NCI-H2227 treated with DMSO at 0.1 percent for 48 hours (cell line): ENCODE data around the gene TMEM191C.
"Not testable (repeated sequence)": the region's sequence is repeated elsewhere in the genome, so short reads cannot be mapped to it uniquely, and the experiment has no call there.

Source experiments
- DNase-seq: peaks from one replicate; lab custom pipeline; 2025; lab: John Stamatoyannopoulos, UW

TMEM191C gene

DNA sequence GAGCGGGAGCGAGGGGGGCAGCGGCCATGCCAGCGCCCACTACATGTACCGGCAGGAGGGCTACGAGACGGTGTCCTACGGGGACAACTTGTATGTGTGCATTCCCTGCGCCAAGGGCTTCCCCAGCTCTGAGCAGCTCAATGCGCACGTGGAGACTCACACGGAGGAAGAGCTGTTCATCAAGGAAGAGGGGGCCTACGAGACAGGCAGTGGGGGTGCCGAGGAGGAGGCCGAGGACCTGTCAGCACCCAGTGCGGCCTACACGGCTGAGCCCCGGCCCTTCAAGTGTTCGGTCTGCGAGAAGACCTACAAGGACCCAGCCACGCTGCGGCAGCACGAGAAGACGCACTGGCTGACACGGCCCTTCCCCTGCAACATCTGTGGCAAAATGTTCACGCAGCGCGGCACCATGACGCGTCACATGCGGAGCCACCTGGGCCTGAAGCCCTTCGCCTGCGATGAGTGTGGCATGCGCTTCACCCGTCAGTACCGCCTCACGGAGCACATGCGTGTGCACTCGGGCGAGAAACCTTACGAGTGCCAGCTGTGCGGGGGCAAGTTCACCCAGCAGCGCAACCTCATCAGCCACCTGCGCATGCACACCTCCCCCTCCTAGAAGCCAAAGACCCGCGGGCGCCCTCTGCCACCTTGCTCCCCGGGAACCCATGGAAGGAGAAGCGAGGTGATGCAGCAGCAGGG, 20.9 kb upstream of the TMEM191C start:
- DNase-seq: no peak

GRCh38 chr22:21446827-21447690, 20.1 kb upstream of the TMEM191C start:
- no peak for DNase-seq

GRCh38 chr22:21447694-21448402, 19.3 kb upstream of the TMEM191C start:
- DNase-seq: no peak

GRCh38 chr22:21448627-21449416, 18.4 kb upstream of the TMEM191C start:
- no peak for DNase-seq

DNA sequence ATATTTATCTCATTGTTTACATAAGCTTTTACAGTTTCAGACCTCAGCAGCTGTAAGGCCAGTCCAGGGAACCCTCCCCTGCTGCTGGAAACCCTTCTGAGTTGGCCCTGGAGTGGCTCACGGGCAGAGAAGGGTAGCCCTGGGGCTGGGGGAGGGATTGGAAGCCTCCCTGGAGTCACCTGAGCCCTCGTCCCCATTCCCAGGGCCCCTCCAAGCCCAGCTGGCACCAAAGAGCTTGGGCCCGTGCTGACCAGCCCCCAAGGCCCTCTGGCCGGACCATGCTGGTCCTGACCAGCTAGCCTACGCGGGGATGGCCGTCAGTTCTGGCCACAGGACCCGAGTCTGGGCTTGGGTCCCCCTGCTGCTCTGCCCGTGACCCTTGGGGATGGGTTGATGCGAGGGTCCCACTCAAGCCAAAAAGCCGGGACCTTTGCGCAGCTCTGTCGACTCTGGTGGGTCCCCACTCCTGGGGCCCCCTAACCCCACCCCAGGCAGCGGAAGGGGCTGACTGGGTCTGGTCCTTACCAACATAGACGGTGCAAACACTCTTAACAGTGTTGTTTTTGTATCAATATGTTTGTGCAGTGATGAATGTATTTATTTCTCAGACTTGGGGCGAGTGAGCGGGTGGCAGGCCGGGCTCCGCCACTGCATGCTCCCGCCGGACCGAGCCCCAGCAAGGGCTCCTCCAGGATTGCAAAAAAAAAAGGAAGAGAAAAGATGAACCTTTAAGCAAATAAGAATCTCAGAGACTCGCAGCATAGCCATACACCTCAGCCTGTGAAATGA, 17.5 kb upstream of the TMEM191C start:
- DNase-seq: no peak

DNA sequence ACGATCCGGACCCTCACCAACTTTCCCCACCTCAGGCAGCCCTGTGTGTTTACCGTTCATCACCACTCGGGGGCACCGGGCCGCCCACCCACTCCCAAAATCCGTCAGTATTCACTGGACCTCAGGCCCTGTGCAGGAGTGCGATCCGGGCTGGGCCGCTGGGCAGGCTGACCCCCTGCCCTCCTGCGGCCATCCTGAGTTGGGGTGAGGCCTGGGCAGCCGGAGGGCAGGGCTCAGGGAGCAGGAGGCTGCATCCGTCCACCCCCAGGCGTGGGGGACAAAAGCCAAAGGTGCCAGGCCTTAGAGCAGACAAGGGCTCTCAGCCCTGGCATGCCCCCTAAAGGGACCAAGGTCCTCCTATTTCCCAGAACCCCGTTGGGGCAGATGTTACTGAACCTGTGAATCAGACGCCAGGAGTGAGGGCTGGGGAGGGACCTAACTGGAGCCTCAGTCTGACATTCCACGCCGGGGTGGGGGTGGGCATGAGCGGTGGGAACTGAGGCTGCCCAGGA, 16.8 kb upstream of the TMEM191C start:
- DNase-seq: no peak

GRCh38 chr22:21450858-21451353, 16.3 kb upstream of the TMEM191C start:
- no peak for DNase-seq

GRCh38 chr22:21451545-21452520, 15.4 kb upstream of the TMEM191C start:
- no peak for DNase-seq

DNA sequence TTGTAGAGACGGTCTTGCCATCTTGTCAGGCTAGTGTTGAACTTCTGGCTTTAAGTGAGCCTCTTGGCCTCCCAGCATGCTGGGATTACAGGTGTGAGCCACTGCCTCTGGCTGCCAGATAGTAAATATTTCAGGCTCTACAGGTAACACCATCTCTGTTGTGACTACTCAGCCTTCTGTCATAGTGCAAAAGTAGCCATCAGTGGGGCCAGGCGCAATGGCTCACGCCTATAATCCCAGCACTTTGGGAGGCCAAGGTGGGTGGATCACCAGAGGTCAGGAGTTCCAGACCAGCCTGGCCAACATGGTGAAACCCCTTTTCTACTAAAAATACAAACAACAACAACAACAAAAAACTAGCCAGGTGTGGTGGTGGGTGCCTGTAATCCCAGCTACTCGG, 14.5 kb upstream of the TMEM191C start:
- DNase-seq: not testable (repeated sequence)

DNA sequence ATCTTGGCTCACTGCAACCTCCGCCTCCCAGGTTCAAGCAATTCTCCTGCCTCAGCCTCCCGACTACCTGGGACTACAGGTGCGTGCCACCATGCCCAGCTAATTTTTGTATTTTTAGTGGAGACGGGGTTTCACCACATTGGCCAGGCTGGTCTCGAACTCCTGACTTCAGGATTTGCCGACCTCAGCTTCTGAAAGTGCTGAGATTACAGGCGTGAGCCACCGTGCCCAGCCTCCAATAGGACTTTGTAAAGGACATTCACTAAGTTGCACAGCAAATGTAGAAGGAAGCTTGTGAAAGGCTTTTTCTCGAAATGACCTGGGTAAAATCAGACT, 12.2 kb upstream of the TMEM191C start:
- DNase-seq: not testable (repeated sequence)

GRCh38 chr22:21455334-21456089, 11.7 kb upstream of the TMEM191C start:
- DNase-seq: no peak

DNA sequence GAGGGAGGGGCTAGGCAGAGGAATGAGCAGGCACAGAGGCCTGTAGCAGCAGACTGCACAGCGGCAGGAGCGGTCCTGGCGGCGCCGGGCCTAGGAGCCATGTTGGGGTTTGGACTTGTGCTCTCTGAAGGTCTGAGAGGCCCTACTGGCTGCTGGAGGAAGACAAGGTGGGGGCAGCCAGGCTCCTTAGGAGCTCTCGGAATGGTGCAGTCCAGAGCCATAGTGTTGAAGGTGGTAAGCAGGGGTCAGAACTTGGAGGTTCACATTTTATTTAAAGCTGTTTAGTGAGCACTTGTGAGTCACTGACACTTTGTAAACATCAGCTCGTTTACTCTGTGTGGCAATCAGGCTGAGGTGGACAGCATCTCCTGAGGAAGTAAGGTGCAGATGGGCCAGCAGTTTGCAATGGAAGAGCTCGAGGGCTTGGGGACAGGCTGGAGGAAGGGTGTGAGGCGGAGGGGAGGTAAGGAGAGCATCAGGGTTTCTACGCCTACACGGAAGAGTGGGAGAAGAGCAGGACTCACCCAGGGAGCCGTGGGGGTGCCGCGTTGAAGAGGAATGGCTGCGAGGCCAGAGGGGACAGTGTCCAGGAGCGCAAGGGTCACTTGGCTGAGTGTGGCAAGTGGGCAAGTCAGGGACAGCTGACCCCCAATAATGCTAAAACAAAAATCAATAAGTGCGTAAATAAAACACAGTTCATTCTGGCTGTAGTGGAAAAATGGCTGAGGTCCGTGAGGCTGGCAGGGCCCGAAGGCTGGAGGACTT, 10.0 kb upstream of the TMEM191C start:
- DNase-seq: no peak

DNA sequence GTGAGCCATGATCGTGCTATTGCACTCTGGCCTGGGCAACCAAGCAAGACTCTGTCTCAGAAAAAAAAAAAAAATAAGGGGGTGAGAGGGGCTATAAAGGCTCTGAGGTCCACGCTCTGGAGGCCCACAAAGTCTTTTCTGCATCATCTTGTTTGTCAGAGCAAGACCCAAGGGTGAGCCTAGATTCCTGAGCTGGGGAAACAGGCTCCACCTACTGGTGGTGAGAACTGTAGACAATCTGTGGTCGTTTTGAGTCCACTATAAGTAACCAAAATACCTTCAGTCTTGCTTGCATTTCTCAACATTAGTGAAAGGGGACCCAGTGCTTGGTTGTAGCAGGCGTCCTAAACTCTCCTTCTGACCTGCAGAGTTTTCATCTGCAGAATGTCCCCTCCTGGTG, 4.5 kb upstream of the TMEM191C start:
- not testable (repeated sequence) for DNase-seq

- DNase-seq: not testable (repeated sequence)
Observed at GRCh38 chr22:21468194-21469096, 1.3 kb downstream of the TMEM191C start.

- not testable (repeated sequence) for DNase-seq
Observed at GRCh38 chr22:21469097-21469994, 2.2 kb downstream of the TMEM191C start.

GRCh38 chr22:21472984-21473383, 5.8 kb downstream of the TMEM191C start:
- DNase-seq: not testable (repeated sequence)
